Esophagus squamous epithelium (tissue), 4 donors: Measurements from ENCODE around the gene COL4A3.

Experiments
- POLR2A ChIP-seq, 4 donors: fragments of 450-650 bp; IDR thresholded peaks; one replicate each; pipeline ENCODE4 v1.6.1; 2017; ENCODE audit warnings: antibody characterized with exemption in 4 of 4, mild to moderate bottlenecking in 4 of 4, moderate library complexity in 3 of 4
- TF ChIP-seq, protein P1 (sequence below), 6 experiments: fragments of 450-650 bp in 4 of 6; fragments of 200-600 bp in 2 of 6; sonication (generic) in 2 of 6; IDR thresholded peaks; one replicate each; pipeline ENCODE4 v1.5.1; 2016 to 2019; ENCODE audit warnings: antibody characterized with exemption in 6 of 6, mild to moderate bottlenecking in 4 of 6, moderate library complexity in 4 of 6

DNA sequence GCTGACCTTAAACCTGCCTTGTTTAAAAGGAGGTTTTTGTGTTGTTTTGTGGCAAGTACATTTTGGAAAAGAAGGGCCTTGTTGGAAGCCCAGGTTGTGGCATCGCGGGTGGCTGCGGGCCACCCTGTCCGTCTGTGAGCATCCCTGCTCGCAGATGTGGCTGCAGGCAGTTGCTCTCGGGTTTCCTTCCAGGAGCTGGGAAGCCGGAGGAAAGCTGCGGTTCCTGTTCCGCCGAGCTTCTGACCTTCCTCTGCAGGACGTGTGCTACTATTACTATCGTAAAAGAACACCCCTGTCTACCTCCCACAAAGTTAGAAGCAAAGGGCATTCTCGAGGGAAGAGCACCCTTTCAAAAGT is 161.4 kb downstream of the COL4A3 start:
- TF ChIP-seq POLR2A (IDR thresholded peaks at IDR 0.05): no peak
- TF ChIP-seq, protein P1, sequence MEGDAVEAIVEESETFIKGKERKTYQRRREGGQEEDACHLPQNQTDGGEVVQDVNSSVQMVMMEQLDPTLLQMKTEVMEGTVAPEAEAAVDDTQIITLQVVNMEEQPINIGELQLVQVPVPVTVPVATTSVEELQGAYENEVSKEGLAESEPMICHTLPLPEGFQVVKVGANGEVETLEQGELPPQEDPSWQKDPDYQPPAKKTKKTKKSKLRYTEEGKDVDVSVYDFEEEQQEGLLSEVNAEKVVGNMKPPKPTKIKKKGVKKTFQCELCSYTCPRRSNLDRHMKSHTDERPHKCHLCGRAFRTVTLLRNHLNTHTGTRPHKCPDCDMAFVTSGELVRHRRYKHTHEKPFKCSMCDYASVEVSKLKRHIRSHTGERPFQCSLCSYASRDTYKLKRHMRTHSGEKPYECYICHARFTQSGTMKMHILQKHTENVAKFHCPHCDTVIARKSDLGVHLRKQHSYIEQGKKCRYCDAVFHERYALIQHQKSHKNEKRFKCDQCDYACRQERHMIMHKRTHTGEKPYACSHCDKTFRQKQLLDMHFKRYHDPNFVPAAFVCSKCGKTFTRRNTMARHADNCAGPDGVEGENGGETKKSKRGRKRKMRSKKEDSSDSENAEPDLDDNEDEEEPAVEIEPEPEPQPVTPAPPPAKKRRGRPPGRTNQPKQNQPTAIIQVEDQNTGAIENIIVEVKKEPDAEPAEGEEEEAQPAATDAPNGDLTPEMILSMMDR (IDR thresholded peaks at IDR 0.05): no peak
